HG03460 (cell line): ENCODE data around the gene WNT11.

Experiments
- ATAC-seq: cut with Tn5 transposase; IDR thresholded peaks from one replicate; pipeline ENCODE4 v1.9.1; 2021; ENCODE audit not compliant: unreplicated experiment

WNT11 gene

GRCh38 chr11:76238551-76238950 is 32.2 kb upstream of the WNT11 start:
- no peak for ATAC-seq

- ATAC-seq: no peak
Measured at GRCh38 chr11:76237914-76238313, 31.6 kb upstream of the WNT11 start.

GRCh38 chr11:76237000-76237649 is 30.8 kb upstream of the WNT11 start:
- ATAC-seq: no peak

- no peak for ATAC-seq
Measured at GRCh38 chr11:76236092-76236999, 30.0 kb upstream of the WNT11 start.

GRCh38 chr11:76235233-76236091 is 29.2 kb upstream of the WNT11 start:
- peak; percentile 67 for ATAC-seq

GRCh38 chr11:76234416-76235232 is 28.3 kb upstream of the WNT11 start:
- peak; percentile 5 for ATAC-seq

- no peak for ATAC-seq
Measured at GRCh38 chr11:76234021-76234415, 27.7 kb upstream of the WNT11 start.

GRCh38 chr11:76233196-76233921 is 27.1 kb upstream of the WNT11 start:
- ATAC-seq: no peak

GRCh38 chr11:76232026-76232665 is 25.8 kb upstream of the WNT11 start:
- no peak for ATAC-seq

GRCh38 chr11:76231121-76231738 is 24.9 kb upstream of the WNT11 start:
- no peak for ATAC-seq

GRCh38 chr11:76230392-76230791 is 24.1 kb upstream of the WNT11 start:
- no peak for ATAC-seq

GRCh38 chr11:76229690-76230240 is 23.5 kb upstream of the WNT11 start:
- ATAC-seq: no peak

- ATAC-seq: no peak
Measured at GRCh38 chr11:76228875-76229149, 22.5 kb upstream of the WNT11 start.

GRCh38 chr11:76228071-76228874 is 22.0 kb upstream of the WNT11 start:
- no peak for ATAC-seq

GRCh38 chr11:76226626-76227025 is 20.3 kb upstream of the WNT11 start:
- no peak for ATAC-seq

GRCh38 chr11:76225122-76225611 is 18.9 kb upstream of the WNT11 start:
- ATAC-seq: no peak

- no peak for ATAC-seq
Measured at GRCh38 chr11:76224461-76225121, 18.3 kb upstream of the WNT11 start.
